Stomach (tissue), 9 donors: ENCODE data around the gene CARD10. TPM values are rescaled to one million over a fixed set of nuclear protein-coding genes. Genes with fewer than 3 reads are reported as not detected.
"Not testable (repeated sequence)": the region's sequence is repeated elsewhere in the genome, so short reads cannot be mapped to it uniquely, and the experiment has no call there.

Experiments used
- DNase-seq, 2 donors: peaks; one replicate each; pipeline versions ENCODE4 v3.0.0 to v3.0.0-alpha.2; 2013 to 2019
- H3K27ac ChIP-seq, 5 donors: fragments of 200-600 bp in 4 of 5; sonication (generic) in 4 of 5; one replicate each; pipeline ENCODE4 v1.5.1; 2013 to 2019; ENCODE audit warnings: mild to moderate bottlenecking in 1 of 5, moderate library complexity in 1 of 5
- H3K27me3 ChIP-seq, 3 donors: fragments of 200-600 bp; sonication (generic); one replicate each; pipeline ENCODE4 v1.5.1; 2017 to 2019; ENCODE audit warnings: mixed run types in 1 of 3
- H3K36me3 ChIP-seq, 4 donors: fragments of 200-600 bp; sonication (generic); 1 replicate in 3 of 4; 2 replicates in 1 of 4; pipeline ENCODE4 v1.5.1; 2016 to 2019
- H3K4me1 ChIP-seq, 4 donors: fragments of 200-600 bp; sonication (generic); one replicate each; pipeline ENCODE4 v1.5.1; 2016 to 2019
- H3K4me3 ChIP-seq, 4 donors: fragments of 200-600 bp; sonication (generic) in 3 of 4; one replicate each; pipeline ENCODE4 v1.5.1; 2016 to 2019; ENCODE audit warnings: mild to moderate bottlenecking in 1 of 4
- H3K9me3 ChIP-seq, 4 donors: fragments of 200-600 bp; sonication (generic); one replicate each; pipeline ENCODE4 v1.5.1; 2016 to 2019
- EP300 ChIP-seq: sonication (generic); formaldehyde crosslinking; IDR thresholded peaks from one replicate; pipeline ENCODE4 v1.6.1; 2017; ENCODE audit warnings: antibody characterized with exemption
- POLR2A ChIP-seq, 4 donors: fragments of 450-650 bp; IDR thresholded peaks; one replicate each; pipeline ENCODE4 v1.6.1; 2016; ENCODE audit warnings: antibody characterized with exemption in 4 of 4, control low read depth in 2 of 4, mild to moderate bottlenecking in 1 of 4, moderate library complexity in 1 of 4
- POLR2AphosphoS5 ChIP-seq, 3 donors: sonication (generic); formaldehyde crosslinking; IDR thresholded peaks; one replicate each; pipeline ENCODE4 v1.6.1; 2016; ENCODE audit warnings: antibody characterized with exemption in 3 of 3
- WGBS, 5 donors: extraction: QIAGEN DNeasy Blood & Tissue Kit in 3 of 5; methylation state at CpG; one replicate each; pipeline versions ENCODE4 v1.1.5 to v1.1.7; 2013 to 2018; 5-methylcytosine and 5-hydroxymethylcytosine counted together
- intact Hi-C: fragments of 100-400 bp; cut with DNase I; formaldehyde crosslinking; loops from one replicate; pipeline ENCODE4 v1.15.1; 2023; ENCODE audit warnings: low total_unique reads
- polyA plus RNA-seq, 3 donors: library from polyadenylated mRNA; stranded (reverse); fragments of 200-250 nt; gene quantifications; one replicate each; pipeline ENCODE4 v1.2.3, GENCODE V29; 2013
- total RNA-seq, 5 donors: library from RNA; depleted of rRNA; stranded (reverse); fragments of >200 nt; gene quantifications; one replicate each; pipeline versions ENCODE4 v1.1.0 to v1.2.3, GENCODE V29; 2014 to 2016
- TF ChIP-seq, protein P1 (sequence below), 7 experiments: fragments of 450-650 bp in 4 of 7; fragments of 200-600 bp in 3 of 7; sonication (generic) in 3 of 7; IDR thresholded peaks; one replicate each; pipeline ENCODE4 v1.5.1; 2016 to 2019; ENCODE audit warnings: antibody characterized with exemption in 7 of 7, control low read depth in 2 of 7, mild to moderate bottlenecking in 1 of 7
- donor health status: healthy with polysubstance abuse.
- donor health status: Bipolar disorder and iron deficiency.
- donor health status: healthy.

The CARD10 gene
- total and polyA plus RNA-seq, 8 donors, result 5.5 to 120 (median 15.7) TPM

- no peaks in the 10 kb centered on the region for H3K27me3 ChIP-seq
These were observed 15.9 kb upstream of the CARD10 start for GRCh38 chr22:37535159-37535558.

DNA sequence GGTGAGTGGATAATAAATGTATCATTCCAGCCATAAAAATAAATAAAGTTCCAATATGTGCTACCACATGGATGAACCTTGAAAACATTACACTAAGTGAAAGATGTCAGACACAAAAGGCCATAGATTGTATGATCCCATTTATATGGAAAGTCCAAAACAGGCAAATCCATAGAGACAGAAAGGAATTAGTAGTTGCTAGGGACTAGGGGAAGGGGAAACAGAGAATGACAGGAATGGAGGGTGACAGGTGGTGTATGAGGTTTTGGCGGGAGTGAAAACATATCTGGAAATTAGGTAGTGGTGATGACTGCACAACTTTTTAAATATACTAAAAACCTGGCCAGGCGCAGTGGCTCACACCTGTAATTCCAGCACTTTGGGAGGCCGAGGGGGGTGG is 15.2 kb upstream of the CARD10 start:
- intact Hi-C loops, result no loop called here
- no peaks in the 10 kb centered on the region for H3K27me3 ChIP-seq
- H3K36me3 ChIP-seq, result no peaks in the 10 kb centered on the region
- no peak for DNase-seq
- H3K27ac ChIP-seq, result peak overlapping the region in 1 of 5 donors; percentile 31
- no peak overlapping the region for H3K4me3 ChIP-seq
- H3K4me1 ChIP-seq, result peaks cover 8 to 33% (median 13%) of the 10 kb centered on the region in 4 donors
- 72 to 91% (median 84%) methylated on average over 3 of the region's 3 CpGs for WGBS, 5 donors
- no peaks in the 10 kb centered on the region for H3K9me3 ChIP-seq
- TF ChIP-seq, protein P1, sequence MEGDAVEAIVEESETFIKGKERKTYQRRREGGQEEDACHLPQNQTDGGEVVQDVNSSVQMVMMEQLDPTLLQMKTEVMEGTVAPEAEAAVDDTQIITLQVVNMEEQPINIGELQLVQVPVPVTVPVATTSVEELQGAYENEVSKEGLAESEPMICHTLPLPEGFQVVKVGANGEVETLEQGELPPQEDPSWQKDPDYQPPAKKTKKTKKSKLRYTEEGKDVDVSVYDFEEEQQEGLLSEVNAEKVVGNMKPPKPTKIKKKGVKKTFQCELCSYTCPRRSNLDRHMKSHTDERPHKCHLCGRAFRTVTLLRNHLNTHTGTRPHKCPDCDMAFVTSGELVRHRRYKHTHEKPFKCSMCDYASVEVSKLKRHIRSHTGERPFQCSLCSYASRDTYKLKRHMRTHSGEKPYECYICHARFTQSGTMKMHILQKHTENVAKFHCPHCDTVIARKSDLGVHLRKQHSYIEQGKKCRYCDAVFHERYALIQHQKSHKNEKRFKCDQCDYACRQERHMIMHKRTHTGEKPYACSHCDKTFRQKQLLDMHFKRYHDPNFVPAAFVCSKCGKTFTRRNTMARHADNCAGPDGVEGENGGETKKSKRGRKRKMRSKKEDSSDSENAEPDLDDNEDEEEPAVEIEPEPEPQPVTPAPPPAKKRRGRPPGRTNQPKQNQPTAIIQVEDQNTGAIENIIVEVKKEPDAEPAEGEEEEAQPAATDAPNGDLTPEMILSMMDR (IDR thresholded peaks at IDR 0.05), result no peak
- TF ChIP-seq EP300 (no peak), POLR2A (IDR thresholded peaks at IDR 0.05) (no peak), POLR2AphosphoS5 (IDR thresholded peaks at IDR 0.05) (no peak)

More at GRCh38 chr22:37535159-37535558, 15.9 kb upstream of the CARD10 start:
- Histone ChIP-seq H3K36me3 (no peaks in the 10 kb centered on the region), H3K27ac (no peak overlapping the region), H3K4me1 (peaks cover 8 to 40% (median 13%) of the 10 kb centered on the region in 4 donors), H3K4me3 (no peak overlapping the region), H3K9me3 (no peaks in the 10 kb centered on the region)
- 87 to 95% (median 94%) methylated on average over 6 of the region's 6 CpGs for WGBS, 5 donors
- DNase-seq, result no peak
- TF ChIP-seq, protein P1 (IDR thresholded peaks at IDR 0.05), result no peak
- TF ChIP-seq EP300, result no peak
- no peak for TF ChIP-seq POLR2AphosphoS5 (IDR thresholded peaks at IDR 0.05)
- no peak for TF ChIP-seq POLR2A (IDR thresholded peaks at IDR 0.05)
- intact Hi-C loops, result no loop called here

GRCh38 chr22:37533995-37534394 is 14.8 kb upstream of the CARD10 start:
- TF ChIP-seq POLR2AphosphoS5 (IDR thresholded peaks at IDR 0.05) (peak in 1 of 3 donors; percentile 81), EP300 (no peak)
- H3K27me3 ChIP-seq, result no peaks in the 10 kb centered on the region
- no peaks in the 10 kb centered on the region for H3K36me3 ChIP-seq
- H3K27ac ChIP-seq, result peak overlapping the region in 2 of 5 donors; percentile 8 to 31
- no peaks in the 10 kb centered on the region for H3K9me3 ChIP-seq
- H3K4me3 ChIP-seq, result no peak overlapping the region
- intact Hi-C loops, result no loop called here
- H3K4me1 ChIP-seq, result peaks cover 5 to 28% (median 8%) of the 10 kb centered on the region in 4 donors
- WGBS, 5 donors, result 11 to 29% (median 17%) methylated on average over 9 of the region's 9 CpGs
- DNase-seq, result peak in 1 of 2 donors; percentile 78

GRCh38 chr22:37529652-37530345 is 10.6 kb upstream of the CARD10 start:
- no peak overlapping the region for H3K27ac ChIP-seq
- DNase-seq, result no peak
- no peaks in the 10 kb centered on the region for H3K9me3 ChIP-seq
- intact Hi-C loops, result no loop called here
- 43 to 71% (median 61%) methylated on average over 2 of the region's 2 CpGs for WGBS, 5 donors
- no peaks in the 10 kb centered on the region for H3K27me3 ChIP-seq
- H3K36me3 ChIP-seq, result no peaks in the 10 kb centered on the region
- peaks cover 0 to 23% (median 1%) of the 10 kb centered on the region in 4 donors for H3K4me1 ChIP-seq
- no peak overlapping the region for H3K4me3 ChIP-seq
- TF ChIP-seq POLR2AphosphoS5 (IDR thresholded peaks at IDR 0.05), result no peak
- TF ChIP-seq, protein P1 (IDR thresholded peaks at IDR 0.05), result no peak
- no peak for TF ChIP-seq POLR2A (IDR thresholded peaks at IDR 0.05)

GRCh38 chr22:37527952-37528351 is 8.7 kb upstream of the CARD10 start:
- H3K4me1 ChIP-seq, H3K4me3 ChIP-seq, intact Hi-C loops, DNase-seq, H3K27ac ChIP-seq, H3K9me3 ChIP-seq, H3K27me3 ChIP-seq, H3K36me3 ChIP-seq: not testable (repeated sequence)
- WGBS, 5 donors, result 89 to 97% (median 95%) methylated on average over 9 of the region's 9 CpGs

- DNase-seq, result not testable (repeated sequence)
- 92 to 97% (median 96%) methylated on average over 9 of the region's 9 CpGs for WGBS, 5 donors
These were observed 8.0 kb upstream of the CARD10 start for GRCh38 chr22:37527081-37527752.

More at GRCh38 chr22:37527081-37527752, 8.0 kb upstream of the CARD10 start:
- H3K9me3 ChIP-seq, H3K27ac ChIP-seq, H3K27me3 ChIP-seq, H3K4me1 ChIP-seq, H3K36me3 ChIP-seq, intact Hi-C loops, H3K4me3 ChIP-seq: not testable (repeated sequence)
